Loucy (cell line): ENCODE measurements around the gene ATXN7L2.

Source experiments
- EZH2phosphoT487 ChIP-seq: fragments of 200-600 bp; IDR thresholded peaks from 2 replicates; pipeline ENCODE4 v1.6.1; 2018; ENCODE audit warnings: antibody characterized with exemption, mild to moderate bottlenecking, moderate library complexity, borderline replicate concordance
- TF ChIP-seq, protein P1 (sequence below): fragments of 200-600 bp; sonication (generic); conservative IDR thresholded peaks from 2 replicates; pipeline ENCODE4 v1.5.1; 2014; ENCODE audit warnings: mild to moderate bottlenecking, antibody characterized with exemption, low read length

DNA sequence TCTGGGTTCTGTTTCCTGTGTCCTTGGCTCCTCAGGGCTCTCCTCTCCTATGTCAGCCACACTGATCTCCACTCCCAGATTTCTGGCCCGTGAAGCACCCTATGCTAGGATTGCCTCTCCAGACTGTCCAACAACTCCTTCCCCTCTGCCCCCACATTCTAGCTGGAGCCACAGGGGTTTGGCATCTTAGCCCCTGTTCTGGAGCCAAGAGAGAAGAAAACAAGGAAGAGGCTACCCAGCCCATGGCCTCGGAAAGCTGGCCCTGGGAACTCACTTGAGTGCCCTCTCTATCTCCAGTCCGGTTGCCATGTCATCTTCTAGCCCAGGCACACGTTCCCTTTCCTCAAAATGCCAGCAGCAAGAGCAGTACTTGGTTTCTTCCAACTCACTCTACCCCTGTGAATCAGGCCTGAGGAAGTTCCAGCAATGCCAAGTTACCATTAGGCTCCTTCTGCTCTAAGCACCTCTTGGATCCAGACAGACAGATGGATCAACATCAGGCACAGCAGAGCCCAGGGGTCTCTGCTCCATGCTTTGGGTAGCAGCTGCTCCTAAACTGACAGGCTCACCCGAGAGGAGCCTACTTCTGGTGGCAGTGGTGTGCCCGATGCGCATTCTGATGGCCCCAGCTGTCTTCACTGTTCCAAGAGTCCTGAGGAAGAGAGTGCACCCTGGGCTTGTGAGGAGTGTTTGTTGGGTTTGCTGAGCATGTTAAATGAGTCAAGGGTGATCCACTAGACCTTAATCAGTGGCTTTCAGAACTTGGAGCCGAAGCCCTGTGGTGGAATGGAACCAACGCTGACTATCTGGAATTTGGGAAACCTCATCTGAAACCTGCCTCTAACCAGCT, 44.4 kb downstream of the ATXN7L2 start:
- TF ChIP-seq, protein P1, sequence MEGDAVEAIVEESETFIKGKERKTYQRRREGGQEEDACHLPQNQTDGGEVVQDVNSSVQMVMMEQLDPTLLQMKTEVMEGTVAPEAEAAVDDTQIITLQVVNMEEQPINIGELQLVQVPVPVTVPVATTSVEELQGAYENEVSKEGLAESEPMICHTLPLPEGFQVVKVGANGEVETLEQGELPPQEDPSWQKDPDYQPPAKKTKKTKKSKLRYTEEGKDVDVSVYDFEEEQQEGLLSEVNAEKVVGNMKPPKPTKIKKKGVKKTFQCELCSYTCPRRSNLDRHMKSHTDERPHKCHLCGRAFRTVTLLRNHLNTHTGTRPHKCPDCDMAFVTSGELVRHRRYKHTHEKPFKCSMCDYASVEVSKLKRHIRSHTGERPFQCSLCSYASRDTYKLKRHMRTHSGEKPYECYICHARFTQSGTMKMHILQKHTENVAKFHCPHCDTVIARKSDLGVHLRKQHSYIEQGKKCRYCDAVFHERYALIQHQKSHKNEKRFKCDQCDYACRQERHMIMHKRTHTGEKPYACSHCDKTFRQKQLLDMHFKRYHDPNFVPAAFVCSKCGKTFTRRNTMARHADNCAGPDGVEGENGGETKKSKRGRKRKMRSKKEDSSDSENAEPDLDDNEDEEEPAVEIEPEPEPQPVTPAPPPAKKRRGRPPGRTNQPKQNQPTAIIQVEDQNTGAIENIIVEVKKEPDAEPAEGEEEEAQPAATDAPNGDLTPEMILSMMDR = no peak
- TF ChIP-seq EZH2phosphoT487 = no peak
